CD4-positive, alpha-beta T cell (primary cell): ENCODE results near the gene KRTAP4-2. TPM values are rescaled to one million over a fixed set of nuclear protein-coding genes. Genes with fewer than 3 reads are reported as not detected.
"Not testable (repeated sequence)": the region's sequence is repeated elsewhere in the genome, so short reads cannot be mapped to it uniquely, and the experiment has no call there.

Experiments used
- ATAC-seq: fragments of 200-7000 bp; cut with Tn5 transposase; one replicate; pipeline ENCODE4 v1.10.0; 2022; ENCODE audit warnings: mild to moderate bottlenecking; ENCODE audit not compliant: poor library complexity
- CTCF ChIA-PET: fragments of 350-600 bp; sonication (Branson Sonifier 250); formaldehyde crosslinking; loops from one replicate; lab custom pipeline; 2021; ENCODE audit warnings: antibody characterized with exemption, inconsistent platforms; lab: Charles Lee
- POLR2A ChIA-PET: fragments of 350-600 bp; sonication (Branson Sonifier 250); formaldehyde crosslinking; loops from one replicate; lab custom pipeline; 2021; ENCODE audit warnings: antibody characterized with exemption, inconsistent platforms; lab: Charles Lee
- DNase-seq, 14 experiments: peaks; one replicate each; pipeline ENCODE4 v3.0.0-alpha.2; 2013 to 2020; ENCODE audit warnings: mixed read lengths in 2 of 14
- H3K27ac ChIP-seq, 2 donors: one replicate each; pipeline versions ENCODE4 v1.5.1 to v1.7.0; 2013; ENCODE audit warnings: low read length in 2 of 2, low read depth in 1 of 2, mild to moderate bottlenecking in 1 of 2
- H3K27me3 ChIP-seq, 2 experiments: 1 replicate in 1 of 2; 2 replicates in 1 of 2; pipeline versions ENCODE4 v1.6.1 to v1.7.0; 2013; ENCODE audit warnings: low read length in 2 of 2, control low read depth in 1 of 2, mild to moderate bottlenecking in 1 of 2, moderate library complexity in 1 of 2; ENCODE audit not compliant: insufficient read depth in 2 of 2, control insufficient read depth in 1 of 2
- H3K36me3 ChIP-seq: one replicate; pipeline ENCODE4 v1.6.1; 2013; ENCODE audit warnings: low read length, control low read depth; ENCODE audit not compliant: insufficient read depth
- H3K4me1 ChIP-seq: one replicate; pipeline ENCODE4 v1.6.1; 2013; ENCODE audit warnings: low read length, control low read depth; ENCODE audit not compliant: insufficient read depth
- H3K4me3 ChIP-seq: one replicate; pipeline ENCODE4 v1.5.1; 2013; ENCODE audit warnings: mild to moderate bottlenecking, low read length, moderate library complexity
- H3K9me3 ChIP-seq, 2 experiments: 1 replicate in 1 of 2; 2 replicates in 1 of 2; pipeline versions ENCODE4 v1.6.1 to v1.7.0; 2013; ENCODE audit warnings: low read length in 2 of 2, mild to moderate bottlenecking in 2 of 2, control low read depth in 1 of 2, moderate library complexity in 1 of 2; ENCODE audit not compliant: control insufficient read depth in 1 of 2, insufficient read depth in 1 of 2
- H3K27ac Mint-ChIP-seq: one replicate; pipeline ENCODE4 v1.8.0; 2020; ENCODE audit warnings: mixed read lengths
- H3K27me3 Mint-ChIP-seq: one replicate; pipeline ENCODE4 v1.8.0; 2021; ENCODE audit warnings: mixed read lengths
- H3K36me3 Mint-ChIP-seq: one replicate; pipeline ENCODE4 v1.8.0; 2021; ENCODE audit warnings: low read depth, mixed read lengths
- H3K4me1 Mint-ChIP-seq: one replicate; pipeline ENCODE4 v1.8.0; 2021; ENCODE audit warnings: low read depth, mixed read lengths
- H3K4me3 Mint-ChIP-seq: one replicate; pipeline ENCODE4 v1.8.0; 2020; ENCODE audit warnings: mild to moderate bottlenecking, mixed read lengths
- H3K9me3 Mint-ChIP-seq: one replicate; pipeline ENCODE4 v1.8.0; 2020; ENCODE audit warnings: mixed read lengths
- intact Hi-C, 2 experiments: fragments of 100-400 bp; cut with DNase I in 1 of 2; cut with micrococcal nuclease in 1 of 2; formaldehyde crosslinking; loops; one replicate each; pipeline versions ENCODE4 v1.15.1 to v1.9.0; 2023 to 2025; cut with DNase I, micrococcal nuclease
- total RNA-seq, 174 experiments: library from RNA in 2 of 174; stranded (reverse) in 2 of 174; gene quantifications; one replicate each; pipeline ENCODE4 v1.2.3 and lab custom pipeline; 2021 to 2026
- TF ChIP-seq, protein P1 (sequence below): fragments of 200-600 bp; IDR thresholded peaks from one replicate; pipeline ENCODE4 v1.8.0; 2022; ENCODE audit warnings: antibody characterized with exemption, mild to moderate bottlenecking

The KRTAP4-2 gene
- total RNA-seq, 2 experiments from 2014 or later = not detected

DNA sequence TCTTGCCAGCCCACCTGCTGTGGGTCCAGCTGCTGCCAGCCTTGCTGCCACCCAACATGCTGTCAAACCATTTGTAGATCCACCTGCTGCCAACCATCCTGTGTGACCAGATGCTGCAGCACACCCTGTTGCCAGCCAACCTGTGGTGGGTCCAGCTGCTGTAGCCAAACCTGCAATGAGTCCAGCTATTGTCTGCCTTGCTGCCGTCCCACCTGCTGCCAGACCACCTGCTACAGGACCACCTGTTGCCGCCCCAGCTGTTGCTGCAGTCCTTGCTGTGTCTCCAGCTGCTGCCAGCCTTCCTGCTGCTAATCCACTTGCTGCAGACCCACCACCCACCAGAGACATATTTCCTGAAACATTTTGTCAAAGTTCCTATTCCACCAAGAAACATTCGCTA is 12.3 kb upstream of the KRTAP4-2 start:
- TF ChIP-seq, protein P1, sequence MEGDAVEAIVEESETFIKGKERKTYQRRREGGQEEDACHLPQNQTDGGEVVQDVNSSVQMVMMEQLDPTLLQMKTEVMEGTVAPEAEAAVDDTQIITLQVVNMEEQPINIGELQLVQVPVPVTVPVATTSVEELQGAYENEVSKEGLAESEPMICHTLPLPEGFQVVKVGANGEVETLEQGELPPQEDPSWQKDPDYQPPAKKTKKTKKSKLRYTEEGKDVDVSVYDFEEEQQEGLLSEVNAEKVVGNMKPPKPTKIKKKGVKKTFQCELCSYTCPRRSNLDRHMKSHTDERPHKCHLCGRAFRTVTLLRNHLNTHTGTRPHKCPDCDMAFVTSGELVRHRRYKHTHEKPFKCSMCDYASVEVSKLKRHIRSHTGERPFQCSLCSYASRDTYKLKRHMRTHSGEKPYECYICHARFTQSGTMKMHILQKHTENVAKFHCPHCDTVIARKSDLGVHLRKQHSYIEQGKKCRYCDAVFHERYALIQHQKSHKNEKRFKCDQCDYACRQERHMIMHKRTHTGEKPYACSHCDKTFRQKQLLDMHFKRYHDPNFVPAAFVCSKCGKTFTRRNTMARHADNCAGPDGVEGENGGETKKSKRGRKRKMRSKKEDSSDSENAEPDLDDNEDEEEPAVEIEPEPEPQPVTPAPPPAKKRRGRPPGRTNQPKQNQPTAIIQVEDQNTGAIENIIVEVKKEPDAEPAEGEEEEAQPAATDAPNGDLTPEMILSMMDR = no peak
- no peak overlapping the region for H3K4me3 ChIP-seq
- DNase-seq (no peak), ATAC-seq (no peak)
- peaks cover 22% of the 10 kb centered on the region for H3K27me3 Mint-ChIP-seq
- peaks cover 0 to 5% of the 10 kb centered on the region in 2 experiments for H3K9me3 ChIP-seq
- no peaks in the 10 kb centered on the region for H3K36me3 Mint-ChIP-seq
- intact Hi-C loops = no loop called here
- no peak overlapping the region for H3K27ac ChIP-seq
- no peaks in the 10 kb centered on the region for H3K4me1 ChIP-seq
- no peaks in the 10 kb centered on the region for H3K27me3 ChIP-seq
- ChIA-PET CTCF (no interaction called here), POLR2A (no interaction called here)
- H3K4me3 Mint-ChIP-seq = no peak overlapping the region
- H3K27ac Mint-ChIP-seq = no peak overlapping the region
- no peaks in the 10 kb centered on the region for H3K36me3 ChIP-seq
- H3K4me1 Mint-ChIP-seq = no peaks in the 10 kb centered on the region
- H3K9me3 Mint-ChIP-seq = no peaks in the 10 kb centered on the region

- CTCF ChIA-PET, H3K9me3 Mint-ChIP-seq, H3K27me3 ChIP-seq, H3K27ac ChIP-seq, H3K4me1 Mint-ChIP-seq, DNase-seq, H3K4me3 ChIP-seq, H3K4me1 ChIP-seq, H3K9me3 ChIP-seq, intact Hi-C loops, H3K27ac Mint-ChIP-seq, ATAC-seq, H3K36me3 ChIP-seq, H3K36me3 Mint-ChIP-seq, H3K4me3 Mint-ChIP-seq, POLR2A ChIA-PET: not testable (repeated sequence)
- H3K27me3 Mint-ChIP-seq = peaks cover 22% of the 10 kb centered on the region
These were observed 11.9 kb upstream of the KRTAP4-2 start, which contains the start of gene KRTAP9-1 for GRCh38 chr17:41189837-41190318. TSS of gene KRTAP9-1 (plus strand) at chr17:41189887. CDS start at chr17:41189887, 0 bp downstream.

DNA sequence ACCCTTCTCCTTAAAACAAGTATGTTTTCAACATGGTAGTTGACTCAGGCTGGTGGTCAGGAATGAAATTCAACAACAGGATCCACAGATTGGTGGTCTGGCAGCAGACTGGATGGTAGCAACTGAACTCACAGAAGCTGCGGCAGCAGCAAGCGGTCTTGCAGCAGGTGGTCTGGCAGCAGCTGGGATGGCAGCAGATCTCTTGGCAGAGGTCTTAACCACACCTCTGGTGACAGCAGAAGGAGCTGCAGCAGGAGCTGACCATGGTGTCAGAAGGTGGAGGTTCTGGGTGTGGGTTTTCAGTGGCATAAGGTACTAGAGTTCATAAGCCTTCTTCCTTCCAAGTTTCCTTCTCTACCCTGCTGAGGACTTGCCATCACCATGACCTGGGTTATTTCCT is 8.9 kb upstream of the KRTAP4-2 start:
- ChIA-PET POLR2A (no interaction called here), CTCF (no interaction called here)
- Histone ChIP-seq H3K9me3 (peaks cover 0 to 5% of the 10 kb centered on the region in 2 experiments), H3K36me3 (no peaks in the 10 kb centered on the region), H3K27me3 (no peaks in the 10 kb centered on the region), H3K4me3 (no peak overlapping the region), H3K27ac (no peak overlapping the region), H3K4me1 (no peaks in the 10 kb centered on the region)
- H3K4me3 Mint-ChIP-seq = no peak overlapping the region
- H3K36me3 Mint-ChIP-seq = no peaks in the 10 kb centered on the region
- no peak overlapping the region for H3K27ac Mint-ChIP-seq
- H3K4me1 Mint-ChIP-seq = no peaks in the 10 kb centered on the region
- DNase-seq (no peak), ATAC-seq (no peak)
- peaks cover 26% of the 10 kb centered on the region for H3K27me3 Mint-ChIP-seq
- no peaks in the 10 kb centered on the region for H3K9me3 Mint-ChIP-seq
- intact Hi-C loops = no loop called here
- TF ChIP-seq, protein P1 = no peak

- no peaks in the 10 kb centered on the region for H3K4me1 ChIP-seq
- H3K4me3 ChIP-seq = no peak overlapping the region
- no peaks in the 10 kb centered on the region for H3K36me3 ChIP-seq
- ATAC-seq (no peak), DNase-seq (no peak)
- H3K27me3 Mint-ChIP-seq = peaks cover 19% of the 10 kb centered on the region
- ChIA-PET CTCF (no interaction called here), POLR2A (no interaction called here)
- H3K27ac ChIP-seq = no peak overlapping the region
- intact Hi-C loops = no loop called here
- no peak overlapping the region for H3K4me3 Mint-ChIP-seq
- H3K27me3 ChIP-seq = no peaks in the 10 kb centered on the region
- H3K4me1 Mint-ChIP-seq = no peaks in the 10 kb centered on the region
- no peaks in the 10 kb centered on the region for H3K9me3 Mint-ChIP-seq
- H3K9me3 ChIP-seq = peaks cover 0 to under 1% of the 10 kb centered on the region in 2 experiments
- TF ChIP-seq, protein P1 = no peak
- no peak overlapping the region for H3K27ac Mint-ChIP-seq
- no peaks in the 10 kb centered on the region for H3K36me3 Mint-ChIP-seq
These were observed 7.0 kb upstream of the KRTAP4-2 start for GRCh38 chr17:41185001-41185400.
